ENCODE data around the gene SDK1.

The SDK1 gene

DNA sequence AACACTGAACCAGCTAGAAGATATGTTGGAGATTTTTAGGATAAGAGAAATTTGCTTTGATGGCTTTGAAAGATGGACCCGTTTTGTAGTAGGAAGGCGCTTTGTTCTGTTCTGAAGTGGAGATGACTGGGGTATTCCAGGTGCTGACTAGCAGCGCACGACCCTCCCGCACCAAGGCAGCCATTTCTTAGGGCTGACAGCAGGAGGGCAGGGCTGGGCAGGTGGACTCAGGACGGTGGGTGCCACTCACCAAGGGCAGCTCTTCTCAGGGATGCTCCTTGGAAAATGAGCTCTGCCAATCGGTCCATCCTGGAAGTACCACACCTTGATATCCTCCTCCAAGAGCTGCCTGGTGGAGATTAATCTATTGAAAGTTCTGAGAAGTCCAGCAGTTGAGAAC, 917.4 kb downstream of the SDK1 start:
- Histone ChIP-seq H3K27ac (ENCODE audit: low read depth, low read length) (no peak overlapping the region), H3K9me3 (ENCODE audit: control insufficient read depth, insufficient read depth, low read length) (peaks cover 45% of the 10 kb centered on the region; the same call in 1 of the 2 replicates), H4K20me1 (ENCODE audit: control insufficient read depth, insufficient read depth, low read depth, low read length) (no peaks in the 10 kb centered on the region), H3K4me1 (ENCODE audit: control insufficient read depth, low read length) (no peaks in the 10 kb centered on the region), H3K4me3 (ENCODE audit: low read length) (no peak overlapping the region), H3K4me2 (ENCODE audit: low read length) (no peak overlapping the region), H3K36me3 (ENCODE audit: control insufficient read depth, low read length) (no peaks in the 10 kb centered on the region), H3K27me3 (ENCODE audit: control insufficient read depth, low read length) (no peaks in the 10 kb centered on the region), H3K79me2 (ENCODE audit: control insufficient read depth, low read length) (no peaks in the 10 kb centered on the region), H3K9me2 (replicated peaks; ENCODE audit: control insufficient read depth, low read length) (no peaks in the 10 kb centered on the region), H3F3A (ENCODE audit: control insufficient read depth, insufficient read depth) (no peaks in the 10 kb centered on the region)
- TF ChIP-seq EZH2phosphoT487 (IDR thresholded peaks at IDR 0.05; ENCODE audit: borderline replicate concordance, low read length): no peak
- TF ChIP-seq, protein P1, sequence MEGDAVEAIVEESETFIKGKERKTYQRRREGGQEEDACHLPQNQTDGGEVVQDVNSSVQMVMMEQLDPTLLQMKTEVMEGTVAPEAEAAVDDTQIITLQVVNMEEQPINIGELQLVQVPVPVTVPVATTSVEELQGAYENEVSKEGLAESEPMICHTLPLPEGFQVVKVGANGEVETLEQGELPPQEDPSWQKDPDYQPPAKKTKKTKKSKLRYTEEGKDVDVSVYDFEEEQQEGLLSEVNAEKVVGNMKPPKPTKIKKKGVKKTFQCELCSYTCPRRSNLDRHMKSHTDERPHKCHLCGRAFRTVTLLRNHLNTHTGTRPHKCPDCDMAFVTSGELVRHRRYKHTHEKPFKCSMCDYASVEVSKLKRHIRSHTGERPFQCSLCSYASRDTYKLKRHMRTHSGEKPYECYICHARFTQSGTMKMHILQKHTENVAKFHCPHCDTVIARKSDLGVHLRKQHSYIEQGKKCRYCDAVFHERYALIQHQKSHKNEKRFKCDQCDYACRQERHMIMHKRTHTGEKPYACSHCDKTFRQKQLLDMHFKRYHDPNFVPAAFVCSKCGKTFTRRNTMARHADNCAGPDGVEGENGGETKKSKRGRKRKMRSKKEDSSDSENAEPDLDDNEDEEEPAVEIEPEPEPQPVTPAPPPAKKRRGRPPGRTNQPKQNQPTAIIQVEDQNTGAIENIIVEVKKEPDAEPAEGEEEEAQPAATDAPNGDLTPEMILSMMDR (IDR thresholded peaks at IDR 0.05; ENCODE audit: low read depth, low read length, poor library complexity, severe bottlenecking): no peak

DNA sequence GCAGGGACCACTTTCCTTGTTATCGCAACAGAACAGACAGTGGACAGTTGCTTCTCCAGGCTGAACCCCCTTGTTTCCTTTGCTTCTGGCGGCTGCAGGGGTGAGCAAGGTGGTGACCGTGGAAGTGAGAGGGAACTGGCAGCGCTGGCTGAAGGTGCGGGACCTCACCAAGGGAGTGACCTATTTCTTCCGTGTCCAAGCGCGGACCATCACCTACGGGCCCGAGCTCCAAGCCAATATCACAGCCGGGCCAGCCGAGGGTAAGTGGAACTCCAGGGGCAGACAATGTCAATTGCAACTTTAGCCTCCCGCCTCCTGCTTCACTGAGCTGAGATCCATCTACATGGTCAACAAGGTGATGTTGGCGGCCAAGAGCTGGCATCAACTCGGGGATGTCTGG, 919.0 kb downstream of the SDK1 start:
- Histone ChIP-seq H3K4me3 (ENCODE audit: low read length) (no peak overlapping the region), H4K20me1 (ENCODE audit: control insufficient read depth, insufficient read depth, low read depth, low read length) (no peaks in the 10 kb centered on the region), H3K9me2 (replicated peaks; ENCODE audit: control insufficient read depth, low read length) (no peaks in the 10 kb centered on the region), H3K27ac (ENCODE audit: low read depth, low read length) (no peak overlapping the region), H3K79me2 (ENCODE audit: control insufficient read depth, low read length) (no peaks in the 10 kb centered on the region), H3K4me2 (ENCODE audit: low read length) (no peak overlapping the region), H3K9me3 (ENCODE audit: control insufficient read depth, insufficient read depth, low read length) (peaks cover 40% of the 10 kb centered on the region; the same call in 1 of the 2 replicates), H3K27me3 (ENCODE audit: control insufficient read depth, low read length) (no peaks in the 10 kb centered on the region), H3K36me3 (ENCODE audit: control insufficient read depth, low read length) (no peaks in the 10 kb centered on the region), H3K4me1 (ENCODE audit: control insufficient read depth, low read length) (no peaks in the 10 kb centered on the region), H3F3A (ENCODE audit: control insufficient read depth, insufficient read depth) (no peaks in the 10 kb centered on the region)
- TF ChIP-seq, protein P1 (IDR thresholded peaks at IDR 0.05; ENCODE audit: low read depth, low read length, poor library complexity, severe bottlenecking): no peak
- no peak for TF ChIP-seq EZH2phosphoT487 (IDR thresholded peaks at IDR 0.05; ENCODE audit: borderline replicate concordance, low read length)

GRCh38 chr7:4221043-4221442, 920.0 kb downstream of the SDK1 start:
- Histone ChIP-seq H4K20me1 (ENCODE audit: control insufficient read depth, insufficient read depth, low read depth, low read length) (no peaks in the 10 kb centered on the region), H3K9me3 (ENCODE audit: control insufficient read depth, insufficient read depth, low read length) (peaks cover 33% of the 10 kb centered on the region; the same call in 1 of the 2 replicates), H3K36me3 (ENCODE audit: control insufficient read depth, low read length) (no peaks in the 10 kb centered on the region), H3K27ac (ENCODE audit: low read depth, low read length) (no peak overlapping the region), H3K79me2 (ENCODE audit: control insufficient read depth, low read length) (no peaks in the 10 kb centered on the region), H3F3A (ENCODE audit: control insufficient read depth, insufficient read depth) (no peaks in the 10 kb centered on the region), H3K4me3 (ENCODE audit: low read length) (no peak overlapping the region), H3K27me3 (ENCODE audit: control insufficient read depth, low read length) (no peaks in the 10 kb centered on the region), H3K4me1 (ENCODE audit: control insufficient read depth, low read length) (no peaks in the 10 kb centered on the region), H3K4me2 (ENCODE audit: low read length) (no peak overlapping the region), H3K9me2 (replicated peaks; ENCODE audit: control insufficient read depth, low read length) (no peaks in the 10 kb centered on the region)
- TF ChIP-seq, protein P1 (IDR thresholded peaks at IDR 0.05; ENCODE audit: low read depth, low read length, poor library complexity, severe bottlenecking): no peak
- TF ChIP-seq EZH2phosphoT487 (IDR thresholded peaks at IDR 0.05; ENCODE audit: borderline replicate concordance, low read length): no peak

Measured in DOHH2 (cell line).